ENCODE data around the gene PLCD4. TPM values are rescaled to one million over a fixed set of nuclear protein-coding genes. Genes with fewer than 3 reads are reported as not detected.

PLCD4 gene
- total RNA-seq, 2 experiments from 2014 or later: 0.18 to 0.83 TPM

- H3K9me3 Mint-ChIP-seq (ENCODE audit: low read depth): no peaks in the 10 kb centered on the region
- DNase-seq (no peak), ATAC-seq (no peak)
- intact Hi-C loops (cut with DNase I, micrococcal nuclease): no loop called here
- no peak overlapping the region for H3K27ac Mint-ChIP-seq
- H3K27me3 Mint-ChIP-seq: no peaks in the 10 kb centered on the region
- H3K4me3 Mint-ChIP-seq: no peak overlapping the region
- CTCF ChIA-PET: no interaction called here
- no peaks in the 10 kb centered on the region for H3K4me1 Mint-ChIP-seq
- no peaks in the 10 kb centered on the region for H3K36me3 Mint-ChIP-seq (ENCODE audit: low read depth)
- POLR2A ChIA-PET: no interaction called here
Observed at GRCh38 chr2:218621007-218621406, 13.3 kb downstream of the PLCD4 start.

- Mint-ChIP-seq H3K9me3 (ENCODE audit: low read depth) (no peaks in the 10 kb centered on the region), H3K27ac (no peak overlapping the region), H3K36me3 (ENCODE audit: low read depth) (no peaks in the 10 kb centered on the region), H3K27me3 (no peaks in the 10 kb centered on the region), H3K4me1 (no peaks in the 10 kb centered on the region), H3K4me3 (no peak overlapping the region)
- CTCF ChIA-PET: interaction anchor here (0.6 kb wide), 1 partner anchor 463 kb away, joined by 3 read pairs; no protein-coding TSS in a partner anchor
- POLR2A ChIA-PET: no interaction called here
- intact Hi-C loops (cut with DNase I, micrococcal nuclease): no loop called here
- ATAC-seq (no peak), DNase-seq (no peak)
Observed at GRCh38 chr2:218622606-218623365, 15.1 kb downstream of the PLCD4 start.

- CTCF ChIA-PET: interaction anchor here (0.6 kb wide), 1 partner anchor 463 kb away, joined by 3 read pairs; no protein-coding TSS in a partner anchor
- H3K4me3 Mint-ChIP-seq: no peak overlapping the region
- no peak for ATAC-seq
Observed at GRCh38 chr2:218623366-218623705, 15.6 kb downstream of the PLCD4 start.

GRCh38 chr2:218626369-218626768 lies 18.7 kb downstream of the PLCD4 start:
- DNase-seq: no peak
- ATAC-seq: no peak
- no peaks in the 10 kb centered on the region for H3K36me3 Mint-ChIP-seq (ENCODE audit: low read depth)
- peaks cover 3% of the 10 kb centered on the region for H3K4me1 Mint-ChIP-seq
- intact Hi-C loops (cut with DNase I, micrococcal nuclease): no loop called here
- no peak overlapping the region for H3K27ac Mint-ChIP-seq
- ChIA-PET CTCF (interaction anchor here (0.7 to 1.2 kb wide), 2 partner anchors 10 to 23 kb away, joined by 3 to 4 read pairs; no protein-coding TSS in a partner anchor), POLR2A (no interaction called here)
- H3K27me3 Mint-ChIP-seq: no peaks in the 10 kb centered on the region
- no peaks in the 10 kb centered on the region for H3K9me3 Mint-ChIP-seq (ENCODE audit: low read depth)
- H3K4me3 Mint-ChIP-seq: no peak overlapping the region

More at GRCh38 chr2:218623366-218623705, 15.6 kb downstream of the PLCD4 start:
- POLR2A ChIA-PET: no interaction called here
- Mint-ChIP-seq H3K9me3 (ENCODE audit: low read depth) (no peaks in the 10 kb centered on the region), H3K4me1 (peaks cover 3% of the 10 kb centered on the region), H3K27ac (no peak overlapping the region), H3K36me3 (ENCODE audit: low read depth) (no peaks in the 10 kb centered on the region), H3K27me3 (no peaks in the 10 kb centered on the region)
- intact Hi-C loops (cut with DNase I, micrococcal nuclease): no loop called here
- no peak for DNase-seq

- ChIA-PET CTCF (interaction anchor here (0.8 to 1.7 kb wide), 3 partner anchors 20 to 116 kb away, joined by 3 to 6 read pairs (median 5); no protein-coding TSS in a partner anchor), POLR2A (no interaction called here)
- no peak overlapping the region for H3K4me3 Mint-ChIP-seq
- H3K27me3 Mint-ChIP-seq: no peaks in the 10 kb centered on the region
- H3K9me3 Mint-ChIP-seq (ENCODE audit: low read depth): no peaks in the 10 kb centered on the region
- no peak overlapping the region for H3K27ac Mint-ChIP-seq
- no peaks in the 10 kb centered on the region for H3K36me3 Mint-ChIP-seq (ENCODE audit: low read depth)
- intact Hi-C loops (cut with DNase I, micrococcal nuclease): no loop called here
- no peak for ATAC-seq
- no peak for DNase-seq
- peaks cover 3% of the 10 kb centered on the region for H3K4me1 Mint-ChIP-seq
Observed at GRCh38 chr2:218627939-218628338, 20.2 kb downstream of the PLCD4 start.

- ATAC-seq: no peak
- intact Hi-C loops (cut with DNase I, micrococcal nuclease): no loop called here
- ChIA-PET CTCF (interaction anchor here (0.6 to 1.2 kb wide), 2 partner anchors 13 to 294 kb away, joined by 3 to 4 read pairs; no protein-coding TSS in a partner anchor), POLR2A (no interaction called here)
- H3K4me3 Mint-ChIP-seq: no peak overlapping the region
- no peak overlapping the region for H3K27ac Mint-ChIP-seq
- H3K27me3 Mint-ChIP-seq: no peaks in the 10 kb centered on the region
- H3K4me1 Mint-ChIP-seq: peaks cover 3% of the 10 kb centered on the region
- DNase-seq: no peak
- H3K36me3 Mint-ChIP-seq (ENCODE audit: low read depth): peaks cover 14% of the 10 kb centered on the region
- H3K9me3 Mint-ChIP-seq (ENCODE audit: low read depth): no peaks in the 10 kb centered on the region
Observed at GRCh38 chr2:218631837-218632236, 24.1 kb downstream of the PLCD4 start.

- no peaks in the 10 kb centered on the region for H3K9me3 Mint-ChIP-seq (ENCODE audit: low read depth)
- intact Hi-C loops (cut with DNase I, micrococcal nuclease): no loop called here
- H3K27ac Mint-ChIP-seq: no peak overlapping the region
- peaks cover 46% of the 10 kb centered on the region for H3K36me3 Mint-ChIP-seq (ENCODE audit: low read depth)
- H3K4me1 Mint-ChIP-seq: no peaks in the 10 kb centered on the region
- POLR2A ChIA-PET: interaction anchor here (0.6 kb wide), 1 partner anchor 20 kb away, joined by 8 read pairs; no protein-coding TSS in a partner anchor
- CTCF ChIA-PET: interaction anchor here (0.6 kb wide), 2 partner anchors 164 to 788 kb away, joined by 3 read pairs; no protein-coding TSS in a partner anchor
- no peak overlapping the region for H3K4me3 Mint-ChIP-seq
- H3K27me3 Mint-ChIP-seq: no peaks in the 10 kb centered on the region
- no peak for ATAC-seq
- no peak for DNase-seq
Observed at GRCh38 chr2:218635719-218636118, 28.0 kb downstream of the PLCD4 start.

- ChIA-PET CTCF (no interaction called here), POLR2A (no interaction called here)
- intact Hi-C loops (cut with DNase I, micrococcal nuclease): no loop called here
- no peaks in the 10 kb centered on the region for H3K27me3 Mint-ChIP-seq
- H3K4me1 Mint-ChIP-seq: no peaks in the 10 kb centered on the region
- H3K4me3 Mint-ChIP-seq: no peak overlapping the region
- no peaks in the 10 kb centered on the region for H3K9me3 Mint-ChIP-seq (ENCODE audit: low read depth)
- H3K36me3 Mint-ChIP-seq (ENCODE audit: low read depth): peaks cover 46% of the 10 kb centered on the region
- DNase-seq (no peak), ATAC-seq (no peak)
- no peak overlapping the region for H3K27ac Mint-ChIP-seq
Observed at GRCh38 chr2:218638372-218638771, 30.7 kb downstream of the PLCD4 start.

GRCh38 chr2:218642121-218642656 lies 34.5 kb downstream of the PLCD4 start:
- Mint-ChIP-seq H3K4me3 (no peak overlapping the region), H3K27ac (no peak overlapping the region), H3K4me1 (no peaks in the 10 kb centered on the region), H3K27me3 (no peaks in the 10 kb centered on the region), H3K9me3 (ENCODE audit: low read depth) (no peaks in the 10 kb centered on the region), H3K36me3 (ENCODE audit: low read depth) (peaks cover 52% of the 10 kb centered on the region)
- no peak for ATAC-seq
- intact Hi-C loops (cut with DNase I, micrococcal nuclease): no loop called here
- DNase-seq: no peak
- POLR2A ChIA-PET: interaction anchor here (0.6 kb wide), 1 partner anchor 38 kb away, joined by 4 read pairs; no protein-coding TSS in a partner anchor
- CTCF ChIA-PET: interaction anchor here (2.2 kb wide), 1 partner anchor 11 kb away, joined by 4 read pairs; no protein-coding TSS in a partner anchor

- ChIA-PET CTCF (no interaction called here), POLR2A (no interaction called here)
- intact Hi-C loops (cut with DNase I, micrococcal nuclease): no loop called here
Observed at GRCh38 chr2:218642786-218643185, 35.1 kb downstream of the PLCD4 start.

GRCh38 chr2:218643751-218644310 lies 36.1 kb downstream of the PLCD4 start:
- DNase-seq: no peak
- ATAC-seq: no peak
- ChIA-PET CTCF (interaction anchor here (1.2 kb wide), 1 partner anchor 13 kb away, joined by 4 read pairs; no protein-coding TSS in a partner anchor), POLR2A (interaction anchor here (1.3 kb wide), 1 partner anchor 16 kb away, joined by 5 read pairs; the partner anchor contains the start of genes BCS1L and ZNF142)
- Mint-ChIP-seq H3K36me3 (ENCODE audit: low read depth) (peaks cover 53% of the 10 kb centered on the region), H3K27me3 (no peaks in the 10 kb centered on the region), H3K27ac (no peak overlapping the region), H3K4me3 (no peak overlapping the region), H3K4me1 (peaks cover 12% of the 10 kb centered on the region), H3K9me3 (ENCODE audit: low read depth) (no peaks in the 10 kb centered on the region)
- intact Hi-C loops (cut with DNase I, micrococcal nuclease): no loop called here

More at GRCh38 chr2:218642786-218643185, 35.1 kb downstream of the PLCD4 start:
- Mint-ChIP-seq H3K27me3 (no peaks in the 10 kb centered on the region), H3K36me3 (ENCODE audit: low read depth) (peaks cover 53% of the 10 kb centered on the region), H3K9me3 (ENCODE audit: low read depth) (no peaks in the 10 kb centered on the region), H3K4me1 (peaks cover 5% of the 10 kb centered on the region), H3K27ac (no peak overlapping the region), H3K4me3 (no peak overlapping the region)
- ATAC-seq (no peak), DNase-seq (no peak)
